Activated CD8-positive, alpha-beta T cell treated with anti-CD3 and anti-CD28 coated beads for 36 hours (primary cell): ENCODE results near the gene YTHDC1. TPM values are rescaled to one million over a fixed set of nuclear protein-coding genes. Genes with fewer than 3 reads are reported as not detected.
"Not testable (repeated sequence)": the region's sequence is repeated elsewhere in the genome, so short reads cannot be mapped to it uniquely, and the experiment has no call there.

Source experiments
- ATAC-seq: fragments of 200-7000 bp; cut with Tn5 transposase; one replicate; pipeline ENCODE4 v1.10.0; 2021; ENCODE audit warnings: mild to moderate bottlenecking, moderate library complexity
- CTCF ChIA-PET: fragments of 350-600 bp; sonication (Branson Sonifier 250); formaldehyde crosslinking; loops from one replicate; lab custom pipeline; 2021; ENCODE audit warnings: antibody characterized with exemption; lab: Charles Lee
- POLR2A ChIA-PET: fragments of 350-600 bp; sonication (Branson Sonifier 250); formaldehyde crosslinking; loops from one replicate; lab custom pipeline; 2021; ENCODE audit warnings: antibody characterized with exemption; lab: Charles Lee
- DNase-seq: peaks from one replicate; pipeline ENCODE4 v3.0.0-alpha.2; 2020
- H3K27ac Mint-ChIP-seq: one replicate; pipeline ENCODE4 v1.8.0; 2021; ENCODE audit warnings: mild to moderate bottlenecking, mixed read lengths
- H3K27me3 Mint-ChIP-seq: one replicate; pipeline ENCODE4 v1.8.0; 2021; ENCODE audit warnings: mixed read lengths
- H3K36me3 Mint-ChIP-seq: one replicate; pipeline ENCODE4 v1.8.0; 2021; ENCODE audit warnings: low read depth, mixed read lengths
- H3K4me1 Mint-ChIP-seq: one replicate; pipeline ENCODE4 v1.8.0; 2021; ENCODE audit warnings: low read depth, mixed read lengths
- H3K4me3 Mint-ChIP-seq: one replicate; pipeline ENCODE4 v1.8.0; 2021; ENCODE audit warnings: mild to moderate bottlenecking, moderate library complexity, mixed read lengths
- H3K9me3 Mint-ChIP-seq: one replicate; pipeline ENCODE4 v1.8.0; 2021; ENCODE audit warnings: mixed read lengths
- CTCF ChIP-seq: fragments of 200-600 bp; IDR thresholded peaks from one replicate; pipeline ENCODE4 v1.8.0; 2022; ENCODE audit warnings: antibody characterized with exemption, mild to moderate bottlenecking
- intact Hi-C: fragments of 100-400 bp; cut with micrococcal nuclease; formaldehyde crosslinking; loops from one replicate; pipeline ENCODE4 v1.10.0; 2022
- total RNA-seq, 2 experiments: library from RNA; stranded (reverse); gene quantifications; one replicate each; pipeline ENCODE4 v1.2.3, GENCODE V29; 2021

YTHDC1 gene
- total RNA-seq, 2 experiments from 2014 or later: 74.7 to 75.4 TPM

- ChIA-PET CTCF (no interaction called here), POLR2A (no interaction called here)
- no peak for ATAC-seq
- Mint-ChIP-seq H3K27me3 (peaks cover 2% of the 10 kb centered on the region), H3K4me1 (no peaks in the 10 kb centered on the region), H3K36me3 (no peaks in the 10 kb centered on the region), H3K27ac (no peak overlapping the region), H3K9me3 (no peaks in the 10 kb centered on the region), H3K4me3 (no peak overlapping the region)
- intact Hi-C loops: no loop called here
- TF ChIP-seq CTCF: no peak
- DNase-seq: no peak
These were observed 66.8 kb downstream of the YTHDC1 start for GRCh38 chr4:68283095-68283494.

- H3K4me3 Mint-ChIP-seq, H3K4me1 Mint-ChIP-seq, H3K27ac Mint-ChIP-seq, CTCF ChIA-PET, DNase-seq, intact Hi-C loops, POLR2A ChIA-PET, H3K27me3 Mint-ChIP-seq, H3K9me3 Mint-ChIP-seq, ATAC-seq, H3K36me3 Mint-ChIP-seq: not testable (repeated sequence)
These were observed 67.8 kb downstream of the YTHDC1 start for GRCh38 chr4:68281796-68282740.

GRCh38 chr4:68278029-68278428, 71.9 kb downstream of the YTHDC1 start:
- no peak for TF ChIP-seq CTCF
- intact Hi-C loops: no loop called here

GRCh38 chr4:68277627-68278026, 72.3 kb downstream of the YTHDC1 start:
- DNase-seq (no peak), ATAC-seq (no peak)
- Mint-ChIP-seq H3K9me3 (no peaks in the 10 kb centered on the region), H3K4me3 (no peak overlapping the region), H3K36me3 (no peaks in the 10 kb centered on the region), H3K27me3 (peaks cover 15% of the 10 kb centered on the region), H3K4me1 (no peaks in the 10 kb centered on the region), H3K27ac (no peak overlapping the region)
- CTCF ChIA-PET: no interaction called here
- intact Hi-C loops: no loop called here
- TF ChIP-seq CTCF: no peak
- POLR2A ChIA-PET: interaction anchor here (0.6 kb wide), 1 partner anchor 455 kb away, joined by 3 read pairs; no protein-coding TSS in a partner anchor

More at GRCh38 chr4:68278029-68278428, 71.9 kb downstream of the YTHDC1 start:
- peaks cover 12% of the 10 kb centered on the region for H3K27me3 Mint-ChIP-seq
- CTCF ChIA-PET: no interaction called here
- ATAC-seq: no peak
- H3K27ac Mint-ChIP-seq: no peak overlapping the region
- POLR2A ChIA-PET: interaction anchor here (0.6 kb wide), 1 partner anchor 454 kb away, joined by 3 read pairs; no protein-coding TSS in a partner anchor
- H3K36me3 Mint-ChIP-seq: no peaks in the 10 kb centered on the region
- H3K4me3 Mint-ChIP-seq: no peak overlapping the region
- H3K4me1 Mint-ChIP-seq: no peaks in the 10 kb centered on the region
- no peak for DNase-seq
- H3K9me3 Mint-ChIP-seq: no peaks in the 10 kb centered on the region

GRCh38 chr4:68272860-68273259, 77.0 kb downstream of the YTHDC1 start:
- Mint-ChIP-seq H3K4me1 (peaks cover 4% of the 10 kb centered on the region), H3K4me3 (no peak overlapping the region), H3K36me3 (no peaks in the 10 kb centered on the region), H3K9me3 (no peaks in the 10 kb centered on the region), H3K27me3 (peaks cover 24% of the 10 kb centered on the region), H3K27ac (no peak overlapping the region)
- no peak for DNase-seq
- TF ChIP-seq CTCF: no peak
- POLR2A ChIA-PET: no interaction called here
- CTCF ChIA-PET: interaction anchor here (1.1 to 3.3 kb wide), 10 partner anchors 26 to 180 kb away, joined by 3 to 52 read pairs (median 4); no protein-coding TSS in a partner anchor
- intact Hi-C loops: loop anchor here (1.0 kb wide), 1 partner anchor 103 kb away; no protein-coding TSS in a partner anchor
- ATAC-seq: no peak
